Activated naive CD4-positive, alpha-beta T cell treated with anti-CD3 and anti-CD28 coated beads for 36 hours (primary cell): ENCODE measurements around the gene TMEM123. TPM values are rescaled to one million over a fixed set of nuclear protein-coding genes. Genes with fewer than 3 reads are reported as not detected.

Experiments used
- CTCF ChIA-PET: fragments of 350-600 bp; sonication (Branson Sonifier 250); formaldehyde crosslinking; loops from one replicate; lab custom pipeline; 2021; ENCODE audit warnings: antibody characterized with exemption; lab: Charles Lee
- DNase-seq: peaks from one replicate; pipeline ENCODE4 v3.0.0-alpha.2; 2020
- H3K27ac Mint-ChIP-seq: one replicate; pipeline ENCODE4 v1.8.0; 2021; ENCODE audit warnings: mild to moderate bottlenecking, mixed read lengths
- H3K27me3 Mint-ChIP-seq: one replicate; pipeline ENCODE4 v1.8.0; 2021; ENCODE audit warnings: low read depth, mixed read lengths
- H3K36me3 Mint-ChIP-seq: one replicate; pipeline ENCODE4 v1.8.0; 2021; ENCODE audit warnings: low read depth, mixed read lengths
- H3K4me1 Mint-ChIP-seq: one replicate; pipeline ENCODE4 v1.8.0; 2021; ENCODE audit warnings: low read depth, mixed read lengths
- H3K4me3 Mint-ChIP-seq: one replicate; pipeline ENCODE4 v1.8.0; 2021; ENCODE audit warnings: mild to moderate bottlenecking, moderate library complexity, mixed read lengths
- H3K9me3 Mint-ChIP-seq: one replicate; pipeline ENCODE4 v1.8.0; 2021; ENCODE audit warnings: mixed read lengths
- intact Hi-C: fragments of 100-400 bp; cut with micrococcal nuclease; formaldehyde crosslinking; loops from one replicate; pipeline ENCODE4 v1.15.1; 2023
- total RNA-seq, 2 experiments: library from RNA; stranded (reverse); gene quantifications; one replicate each; pipeline ENCODE4 v1.2.3, GENCODE V29; 2021

The TMEM123 gene
- total RNA-seq, 2 experiments from 2014 or later: 232 to 255 TPM

- Mint-ChIP-seq H3K36me3 (no peaks in the 10 kb centered on the region), H3K4me3 (peak overlapping the region; percentile 13), H3K4me1 (peaks cover 63% of the 10 kb centered on the region), H3K27ac (peak overlapping the region; percentile 42), H3K27me3 (no peaks in the 10 kb centered on the region), H3K9me3 (no peaks in the 10 kb centered on the region)
- CTCF ChIA-PET: interaction anchor here (0.6 to 3.1 kb wide), 11 partner anchors 9 to 199 kb away, joined by 3 to 18 read pairs (median 3); no protein-coding TSS in a partner anchor
- no peak for DNase-seq
- intact Hi-C loops: loop anchor here (2.0 kb wide), 1 partner anchor 71 kb away; no protein-coding TSS in a partner anchor
Measured at GRCh38 chr11:102488208-102488607, 35.6 kb upstream of the TMEM123 start.

- Mint-ChIP-seq H3K36me3 (no peaks in the 10 kb centered on the region), H3K27me3 (no peaks in the 10 kb centered on the region), H3K4me3 (no peak overlapping the region), H3K4me1 (peaks cover 56% of the 10 kb centered on the region), H3K9me3 (no peaks in the 10 kb centered on the region), H3K27ac (no peak overlapping the region)
- CTCF ChIA-PET: interaction anchor here (0.8 to 3.1 kb wide), 5 partner anchors 10 to 145 kb away, joined by 3 to 18 read pairs (median 6); no protein-coding TSS in a partner anchor
- intact Hi-C loops: no loop called here
- no peak for DNase-seq
Measured at GRCh38 chr11:102487214-102487613, 34.6 kb upstream of the TMEM123 start.

GRCh38 chr11:102486584-102486983 lies 34.0 kb upstream of the TMEM123 start:
- Mint-ChIP-seq H3K4me1 (peaks cover 49% of the 10 kb centered on the region), H3K27me3 (no peaks in the 10 kb centered on the region), H3K36me3 (no peaks in the 10 kb centered on the region), H3K9me3 (no peaks in the 10 kb centered on the region), H3K27ac (no peak overlapping the region), H3K4me3 (no peak overlapping the region)
- CTCF ChIA-PET: interaction anchor here (1.0 to 3.1 kb wide), 3 partner anchors 10 to 144 kb away, joined by 6 to 18 read pairs (median 15); no protein-coding TSS in a partner anchor
- intact Hi-C loops: loop anchor here (1.0 kb wide), 1 partner anchor 9 kb away; no protein-coding TSS in a partner anchor
- no peak for DNase-seq

GRCh38 chr11:102485095-102485722 lies 32.6 kb upstream of the TMEM123 start:
- Mint-ChIP-seq H3K4me1 (peaks cover 44% of the 10 kb centered on the region), H3K27ac (no peak overlapping the region), H3K9me3 (no peaks in the 10 kb centered on the region), H3K4me3 (no peak overlapping the region), H3K27me3 (no peaks in the 10 kb centered on the region), H3K36me3 (no peaks in the 10 kb centered on the region)
- intact Hi-C loops: no loop called here
- CTCF ChIA-PET: interaction anchor here (0.6 to 1.2 kb wide), 2 partner anchors 9 kb away, joined by 3 read pairs; no protein-coding TSS in a partner anchor
- no peak for DNase-seq

GRCh38 chr11:102482433-102482832 lies 29.9 kb upstream of the TMEM123 start:
- intact Hi-C loops: no loop called here
- no peak for DNase-seq
- CTCF ChIA-PET: no interaction called here
- no peak overlapping the region for H3K4me3 Mint-ChIP-seq
- H3K27ac Mint-ChIP-seq: no peak overlapping the region
- no peaks in the 10 kb centered on the region for H3K9me3 Mint-ChIP-seq
- H3K36me3 Mint-ChIP-seq: no peaks in the 10 kb centered on the region
- H3K4me1 Mint-ChIP-seq: peaks cover 38% of the 10 kb centered on the region
- no peaks in the 10 kb centered on the region for H3K27me3 Mint-ChIP-seq

GRCh38 chr11:102479733-102480132 lies 27.2 kb upstream of the TMEM123 start:
- H3K27ac Mint-ChIP-seq: no peak overlapping the region
- intact Hi-C loops: no loop called here
- H3K4me3 Mint-ChIP-seq: no peak overlapping the region
- CTCF ChIA-PET: interaction anchor here (0.8 to 2.7 kb wide), 4 partner anchors 9 to 138 kb away, joined by 3 to 10 read pairs (median 5); no protein-coding TSS in a partner anchor
- no peaks in the 10 kb centered on the region for H3K9me3 Mint-ChIP-seq
- peaks cover 39% of the 10 kb centered on the region for H3K4me1 Mint-ChIP-seq
- no peak for DNase-seq
- H3K36me3 Mint-ChIP-seq: no peaks in the 10 kb centered on the region
- no peaks in the 10 kb centered on the region for H3K27me3 Mint-ChIP-seq

GRCh38 chr11:102478673-102479299 lies 26.2 kb upstream of the TMEM123 start:
- Mint-ChIP-seq H3K4me1 (peaks cover 48% of the 10 kb centered on the region), H3K9me3 (no peaks in the 10 kb centered on the region), H3K4me3 (no peak overlapping the region), H3K36me3 (no peaks in the 10 kb centered on the region), H3K27me3 (no peaks in the 10 kb centered on the region), H3K27ac (no peak overlapping the region)
- intact Hi-C loops: no loop called here
- CTCF ChIA-PET: interaction anchor here (0.8 to 3.2 kb wide), 6 partner anchors 9 to 137 kb away, joined by 3 to 18 read pairs (median 5); no protein-coding TSS in a partner anchor
- no peak for DNase-seq

- Mint-ChIP-seq H3K9me3 (no peaks in the 10 kb centered on the region), H3K4me3 (peak overlapping the region; percentile 17), H3K36me3 (no peaks in the 10 kb centered on the region), H3K27ac (peak overlapping the region; percentile 75), H3K4me1 (peaks cover 59% of the 10 kb centered on the region), H3K27me3 (no peaks in the 10 kb centered on the region)
- peak; percentile 61 for DNase-seq
- CTCF ChIA-PET: interaction anchor here (0.5 to 3.2 kb wide), 13 partner anchors 10 to 135 kb away, joined by 3 to 18 read pairs (median 6); no protein-coding TSS in a partner anchor
- intact Hi-C loops: loop anchor here (1.0 kb wide), 5 partner anchors 9 to 47 kb away; no protein-coding TSS in a partner anchor
Measured at GRCh38 chr11:102476812-102477211, 24.2 kb upstream of the TMEM123 start.

- intact Hi-C loops: loop anchor here (1.0 kb wide), 4 partner anchors 8 to 46 kb away; no protein-coding TSS in a partner anchor
- CTCF ChIA-PET: interaction anchor here (0.5 to 3.2 kb wide), 16 partner anchors 9 to 160 kb away, joined by 3 to 18 read pairs (median 4); no protein-coding TSS in a partner anchor
- Mint-ChIP-seq H3K36me3 (no peaks in the 10 kb centered on the region), H3K27me3 (no peaks in the 10 kb centered on the region), H3K4me1 (peaks cover 66% of the 10 kb centered on the region), H3K27ac (peak overlapping the region; percentile 75), H3K9me3 (no peaks in the 10 kb centered on the region), H3K4me3 (no peak overlapping the region)
- DNase-seq: no peak
Measured at GRCh38 chr11:102476069-102476468, 23.5 kb upstream of the TMEM123 start.

- peaks cover 79% of the 10 kb centered on the region for H3K4me1 Mint-ChIP-seq
- intact Hi-C loops: loop anchor here (5.0 kb wide), 1 partner anchor 564 kb away; no protein-coding TSS in a partner anchor
- CTCF ChIA-PET: interaction anchor here (0.9 kb wide), 1 partner anchor 51 kb away, joined by 3 read pairs; no protein-coding TSS in a partner anchor
- no peak overlapping the region for H3K4me3 Mint-ChIP-seq
- no peak overlapping the region for H3K27ac Mint-ChIP-seq
- H3K9me3 Mint-ChIP-seq: no peaks in the 10 kb centered on the region
- H3K36me3 Mint-ChIP-seq: no peaks in the 10 kb centered on the region
- peak; percentile 37 for DNase-seq
- no peaks in the 10 kb centered on the region for H3K27me3 Mint-ChIP-seq
Measured at GRCh38 chr11:102473543-102473942, 21.0 kb upstream of the TMEM123 start.

GRCh38 chr11:102472127-102472526 lies 19.6 kb upstream of the TMEM123 start:
- H3K36me3 Mint-ChIP-seq: no peaks in the 10 kb centered on the region
- H3K27me3 Mint-ChIP-seq: no peaks in the 10 kb centered on the region
- H3K4me3 Mint-ChIP-seq: no peak overlapping the region
- CTCF ChIA-PET: interaction anchor here (1.3 to 1.6 kb wide), 2 partner anchors 14 to 24 kb away, joined by 3 to 4 read pairs; no protein-coding TSS in a partner anchor
- no peak overlapping the region for H3K27ac Mint-ChIP-seq
- H3K4me1 Mint-ChIP-seq: peaks cover 80% of the 10 kb centered on the region
- no peak for DNase-seq
- H3K9me3 Mint-ChIP-seq: no peaks in the 10 kb centered on the region
- intact Hi-C loops: loop anchor here (5.0 kb wide), 1 partner anchor 565 kb away; no protein-coding TSS in a partner anchor

- Mint-ChIP-seq H3K27me3 (no peaks in the 10 kb centered on the region), H3K9me3 (no peaks in the 10 kb centered on the region), H3K27ac (no peak overlapping the region), H3K4me1 (peaks cover 80% of the 10 kb centered on the region), H3K4me3 (no peak overlapping the region), H3K36me3 (no peaks in the 10 kb centered on the region)
- CTCF ChIA-PET: interaction anchor here (0.6 to 1.6 kb wide), 5 partner anchors 9 to 81 kb away, joined by 3 to 5 read pairs (median 3); no protein-coding TSS in a partner anchor
- no peak for DNase-seq
- intact Hi-C loops: loop anchor here (5.0 kb wide), 1 partner anchor 566 kb away; no protein-coding TSS in a partner anchor
Measured at GRCh38 chr11:102471474-102471873, 18.9 kb upstream of the TMEM123 start.
